ENCODE results near the gene CCL24.
"Not testable (repeated sequence)": the region's sequence is repeated elsewhere in the genome, so short reads cannot be mapped to it uniquely, and the experiment has no call there.

The CCL24 gene

DNA sequence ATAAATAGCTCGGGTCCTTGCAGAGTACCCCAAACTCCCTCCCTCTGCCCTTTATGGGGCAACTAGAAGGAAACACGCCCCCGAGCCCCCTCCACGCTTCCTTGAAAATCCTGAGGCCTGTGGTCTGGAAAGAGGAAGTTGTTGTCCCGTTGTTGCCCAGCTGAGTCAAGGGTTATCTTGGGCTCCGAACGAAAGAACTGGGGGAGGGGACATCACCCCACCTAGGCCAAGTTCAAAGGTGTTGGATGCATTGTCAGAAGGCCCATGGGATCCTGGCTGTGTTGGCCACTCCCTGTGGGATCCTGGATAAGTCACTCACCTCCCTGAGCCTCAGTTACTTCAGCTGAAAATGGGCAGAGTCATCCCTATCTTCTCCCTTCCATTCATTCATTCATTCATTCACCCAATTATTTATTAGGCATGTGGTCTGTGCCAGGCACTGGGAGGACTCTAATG is at the start of gene CCL24:
CCL24 (minus strand) TSS at position 26 of the 456 bp plus-strand sequence. CDS start 91 bp downstream, outside the sequence.
- DNase-seq: no peak

DNA sequence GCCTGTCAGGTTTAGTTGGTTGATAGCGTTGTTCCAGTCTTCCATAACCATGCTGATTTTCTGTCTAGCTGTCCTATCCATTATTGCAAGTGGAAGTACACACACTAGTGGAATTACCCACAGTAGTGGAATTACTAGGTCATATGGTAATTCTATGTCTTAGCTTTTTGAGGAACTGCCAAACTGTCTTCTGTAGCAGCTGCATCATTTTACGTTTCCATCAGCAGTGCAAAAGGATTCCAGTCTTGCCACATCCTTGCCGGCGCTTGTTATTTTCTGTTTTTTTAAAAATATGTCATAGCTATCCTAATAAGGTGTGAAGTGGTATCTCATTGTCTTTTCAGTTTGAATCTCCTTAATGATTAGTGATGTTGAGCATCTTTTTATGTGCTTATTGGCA is 48.0 kb upstream of the CCL24 start:
- DNase-seq: no peak

DNA sequence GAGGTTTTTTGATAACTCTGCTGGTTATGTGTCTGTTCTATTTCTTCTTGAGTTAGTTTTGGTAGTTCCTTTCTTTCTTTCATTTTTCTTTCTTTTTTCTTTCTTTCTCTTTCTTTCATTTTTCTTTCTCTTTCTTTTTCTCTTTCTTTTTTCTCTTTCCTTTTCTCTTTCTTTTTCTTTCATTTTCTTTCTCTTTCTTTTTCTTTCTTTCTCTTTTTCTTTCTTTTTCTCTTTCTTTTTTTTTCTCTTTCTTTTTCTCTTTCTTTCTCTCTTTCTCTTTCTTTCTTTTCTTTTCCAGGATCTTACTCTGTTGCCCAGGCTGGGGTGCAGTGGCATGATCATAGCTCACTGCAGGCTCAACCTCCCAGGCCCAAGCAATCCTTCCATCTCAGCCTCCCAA is 44.8 kb upstream of the CCL24 start:
- DNase-seq: no peak

DNA sequence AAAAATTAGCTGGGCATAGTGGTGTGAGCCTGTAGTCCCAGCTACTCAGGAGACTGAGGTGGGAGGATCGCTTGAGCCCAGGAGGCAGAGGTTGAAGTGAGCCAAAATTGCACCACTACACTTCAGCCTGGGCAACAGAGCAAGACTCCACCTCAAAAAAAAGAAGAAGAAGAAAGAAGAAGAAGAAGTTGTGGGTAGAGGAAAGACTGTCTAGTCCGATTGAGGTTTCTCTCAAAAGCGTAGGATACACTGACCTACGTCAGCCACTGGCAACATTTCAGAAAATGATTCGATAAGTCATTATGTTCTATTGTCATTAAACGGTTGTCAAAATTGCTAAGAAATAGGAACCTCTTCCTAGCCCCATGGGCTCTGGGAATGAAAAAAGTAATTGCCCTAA is 42.9 kb upstream of the CCL24 start:
- no peak for DNase-seq

- not testable (repeated sequence) for DNase-seq
Observed at GRCh38 chr7:75854813-75855345, 41.3 kb upstream of the CCL24 start.

DNA sequence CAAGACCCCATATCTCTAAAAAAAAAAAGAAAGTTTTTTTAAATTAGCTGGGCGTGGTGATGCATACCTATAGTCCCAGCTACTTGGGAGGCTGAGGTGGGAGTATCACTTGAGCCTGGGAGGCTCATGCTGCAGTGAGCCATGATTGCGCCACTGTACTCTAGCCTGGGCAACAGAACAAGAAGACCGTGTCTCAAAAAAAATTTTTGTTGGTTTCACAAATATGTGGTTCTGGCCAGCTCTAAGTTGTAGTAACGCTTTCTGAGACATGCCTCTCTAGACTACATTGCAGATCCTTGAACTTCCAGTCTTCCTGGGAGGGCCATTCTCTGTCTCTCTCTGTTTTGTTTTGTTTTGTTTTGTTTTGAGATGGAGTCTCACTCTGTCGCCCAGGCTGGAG is 40.6 kb upstream of the CCL24 start:
- no peak for DNase-seq

- no peak for DNase-seq
Observed at GRCh38 chr7:75850235-75850634, 36.6 kb upstream of the CCL24 start.

GRCh38 chr7:75849573-75849972 is 36.0 kb upstream of the CCL24 start:
- no peak for DNase-seq

DNA sequence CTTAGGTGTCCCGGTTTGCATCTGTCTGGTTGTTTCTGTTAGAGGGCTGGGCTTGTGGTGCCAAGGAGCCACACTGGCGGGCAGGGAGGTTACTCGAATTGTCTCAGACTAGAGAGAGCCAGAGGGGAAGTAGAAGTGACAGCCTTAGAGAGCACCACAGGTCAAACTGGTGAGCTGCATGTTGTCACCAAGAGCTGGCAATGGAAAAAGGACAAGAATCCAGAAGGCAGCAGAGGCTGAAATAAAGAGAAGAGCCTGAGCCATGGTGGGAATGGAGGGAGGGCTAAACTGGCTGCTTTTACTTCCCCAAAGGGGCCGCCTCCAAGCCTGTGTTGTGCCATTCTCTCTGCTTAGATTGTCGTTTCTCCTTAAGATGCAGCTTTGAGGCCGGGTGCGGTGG is 34.1 kb upstream of the CCL24 start:
- DNase-seq: no peak

- DNase-seq: not testable (repeated sequence)
Observed at GRCh38 chr7:75845132-75845531, 31.5 kb upstream of the CCL24 start.

DNA sequence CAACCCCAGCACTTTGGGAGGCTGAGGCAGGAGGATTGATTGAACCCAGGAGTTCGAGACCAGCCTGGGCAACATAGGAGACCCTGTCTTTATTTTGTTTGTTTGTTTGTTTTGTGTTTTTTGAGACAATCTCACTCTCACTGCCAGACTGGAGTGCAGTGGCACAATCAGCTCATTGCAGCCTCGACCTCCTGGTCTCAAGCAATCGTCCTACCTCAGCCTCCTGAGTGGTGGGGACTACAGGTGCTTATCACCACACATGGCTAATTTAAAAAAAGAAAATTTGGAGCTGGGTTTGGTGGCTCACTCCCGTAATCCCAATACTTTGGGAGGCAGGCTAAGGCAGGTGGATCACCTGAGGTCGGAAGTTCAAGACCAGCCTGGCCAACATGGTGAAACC is 30.6 kb upstream of the CCL24 start:
- no peak for DNase-seq

DNA sequence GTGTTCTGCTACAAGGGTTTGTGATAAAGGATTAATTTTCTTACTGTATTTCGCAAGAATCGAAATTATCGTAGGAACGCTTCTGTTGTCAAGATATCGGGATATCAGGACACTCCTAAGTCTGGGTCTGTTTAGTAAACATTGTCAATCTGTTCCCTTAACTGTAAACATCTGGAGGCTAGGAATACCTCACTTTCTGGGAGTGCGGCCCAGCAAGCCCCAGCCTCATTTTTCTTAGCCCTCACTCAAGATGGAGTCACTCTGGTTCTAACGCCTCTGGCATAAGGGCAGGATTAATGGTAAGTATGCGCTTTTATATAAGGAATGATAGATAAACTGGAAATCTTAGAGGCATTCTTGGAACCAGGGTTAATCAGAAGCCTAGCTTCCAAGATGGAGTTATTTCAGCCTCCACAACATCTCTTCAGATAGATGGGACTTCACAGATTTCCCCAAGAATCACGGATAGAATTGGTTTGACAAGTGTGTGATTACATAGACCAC is 30.1 kb upstream of the CCL24 start:
- DNase-seq: no peak

DNA sequence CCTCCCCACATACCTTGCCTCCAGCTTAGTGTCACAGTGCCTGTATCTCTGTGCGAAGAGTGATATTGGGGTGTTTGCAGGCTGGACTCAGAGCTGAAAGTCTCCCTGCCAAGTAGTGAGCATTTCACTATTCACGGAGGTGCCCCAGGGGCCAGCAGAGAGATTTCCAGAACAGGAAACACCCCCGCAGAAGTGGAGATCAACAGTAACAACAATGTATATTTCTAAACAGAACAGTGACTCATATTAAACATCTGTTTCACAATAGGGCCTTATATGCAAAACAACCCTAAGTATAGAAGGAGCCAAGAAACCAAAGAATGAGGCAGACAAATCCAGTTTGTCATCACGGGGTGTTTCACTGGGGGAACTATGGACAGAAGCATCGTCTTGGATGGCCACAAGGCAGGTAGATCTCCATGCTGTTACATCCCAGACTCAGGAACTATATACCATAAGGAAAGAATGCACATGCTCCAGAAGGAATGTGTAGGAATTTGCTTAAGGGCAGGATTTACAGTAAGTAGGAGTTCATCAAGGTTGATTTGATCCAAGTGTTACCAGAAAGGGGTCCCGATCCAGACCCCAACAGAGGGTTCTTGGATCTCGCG is 29.3 kb upstream of the CCL24 start:
- no peak for DNase-seq

- no peak for DNase-seq
Observed at GRCh38 chr7:75840029-75840428, 26.4 kb upstream of the CCL24 start.

DNA sequence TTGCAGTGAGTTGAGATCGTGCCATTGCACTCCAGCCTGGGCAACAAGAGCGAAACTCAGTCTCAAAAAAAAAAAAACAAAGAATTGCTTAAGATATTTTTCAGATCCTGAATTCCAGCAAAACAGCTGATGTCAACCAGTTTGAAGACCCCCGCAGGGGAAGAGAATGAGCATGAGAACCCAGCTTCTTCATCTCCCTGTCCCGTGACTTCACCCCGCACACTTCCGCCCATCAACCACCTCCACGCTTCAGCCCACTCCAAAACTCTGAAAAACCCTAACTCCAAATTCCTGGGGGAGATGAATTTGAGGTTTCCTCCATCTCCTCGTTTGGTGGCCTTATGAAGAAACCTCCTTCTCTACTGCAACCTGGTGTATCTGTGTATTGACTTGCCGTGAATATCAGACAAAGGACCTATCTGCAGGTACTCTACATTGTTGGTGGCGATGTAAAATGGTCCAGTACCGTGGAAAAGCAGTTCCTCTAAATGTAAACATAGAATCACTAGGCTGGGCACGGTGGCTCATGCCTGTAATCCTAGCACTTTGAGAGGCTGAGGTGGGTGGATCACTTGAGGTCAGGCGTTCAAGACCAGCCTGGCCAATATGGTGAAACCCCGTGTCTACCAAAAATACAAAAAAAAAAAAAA is 24.8 kb upstream of the CCL24 start:
- not testable (repeated sequence) for DNase-seq

DNA sequence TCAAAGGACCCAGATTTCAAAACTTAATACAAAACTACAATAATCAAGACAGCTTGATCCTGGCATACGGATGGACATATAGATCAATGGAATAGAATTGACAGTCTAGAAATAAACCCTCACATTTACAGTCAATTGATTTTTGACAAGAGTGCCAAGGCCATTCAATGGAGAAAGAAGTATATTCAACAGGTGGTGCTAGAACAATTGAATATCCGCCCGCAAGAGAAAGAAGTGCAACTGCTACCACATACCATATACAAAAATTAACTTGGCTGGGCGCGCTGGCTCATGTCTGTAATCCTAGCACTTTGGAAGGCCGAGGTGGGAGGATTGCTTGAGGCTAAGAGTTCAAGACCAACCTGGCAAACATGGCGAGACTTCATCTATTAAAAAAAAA is 23.2 kb upstream of the CCL24 start:
- no peak for DNase-seq

GRCh38 chr7:75835688-75836285 is 22.2 kb upstream of the CCL24 start:
- no peak for DNase-seq

DNA sequence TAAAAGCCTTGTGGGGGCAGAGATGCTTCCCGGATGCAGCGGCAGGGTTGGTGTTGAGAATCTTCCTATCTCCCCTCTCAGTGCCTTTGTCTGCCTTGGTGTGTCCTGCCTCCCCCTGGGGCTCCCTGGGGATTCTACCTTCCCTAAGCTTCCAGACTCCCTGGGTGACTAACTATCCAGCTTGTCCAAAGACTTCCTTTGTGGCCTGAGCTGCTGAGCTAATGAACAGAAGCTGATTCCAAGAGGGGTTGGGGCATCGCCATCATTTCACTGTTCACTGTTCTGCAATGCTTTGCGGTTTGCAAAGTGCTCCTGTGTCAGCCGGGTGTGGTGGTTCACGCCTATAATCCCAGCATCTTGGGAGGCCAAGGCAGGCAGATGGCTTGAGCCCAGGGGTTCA is 20.1 kb upstream of the CCL24 start:
- not testable (repeated sequence) for DNase-seq

DNA sequence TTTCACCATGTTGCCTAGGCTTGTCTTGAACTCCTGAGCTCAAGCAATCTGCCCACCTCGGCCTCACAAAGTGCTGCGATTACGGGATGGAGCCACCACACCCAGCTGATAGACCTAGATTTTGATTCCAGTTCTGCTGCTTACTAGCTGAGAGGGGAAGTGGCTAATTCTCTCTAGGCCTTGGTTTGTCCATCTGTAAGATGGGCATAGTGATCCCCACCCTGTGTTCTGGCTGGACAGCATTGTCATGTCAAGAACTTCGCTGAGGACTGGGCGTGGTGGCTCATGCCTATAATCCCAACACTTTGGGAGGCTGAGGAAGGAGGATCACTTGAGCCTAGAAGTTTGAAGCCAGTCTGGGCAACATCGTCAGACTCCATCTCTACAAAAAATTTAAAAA is 17.4 kb upstream of the CCL24 start:
- DNase-seq: no peak

- DNase-seq: not testable (repeated sequence)
Observed at GRCh38 chr7:75829656-75830055, 16.1 kb upstream of the CCL24 start.

- no peak for DNase-seq
Observed at GRCh38 chr7:75823198-75823910, 9.7 kb upstream of the CCL24 start.

- DNase-seq: no peak
Observed at GRCh38 chr7:75820688-75821087, 7.1 kb upstream of the CCL24 start.

- DNase-seq: no peak
Observed at GRCh38 chr7:75819711-75820110, 6.1 kb upstream of the CCL24 start.

Measured in activated CD4-positive, CD25-positive, alpha-beta regulatory T cell (primary cell).